OCI-LY7 (cell line): ENCODE results near the gene CASP8AP2.

Experiments used
- EZH2phosphoT487 ChIP-seq: fragments of 200-600 bp; sonication (generic); IDR thresholded peaks from 2 replicates; pipeline ENCODE4 v1.6.1; 2018; ENCODE audit warnings: low read depth, borderline replicate concordance, mild to moderate bottlenecking, mixed run types, antibody characterized with exemption, low read length, moderate library complexity, mixed read lengths
- TF ChIP-seq, protein P1 (sequence below): fragments of 200-600 bp; sonication (generic); conservative IDR thresholded peaks from 2 replicates; pipeline ENCODE4 v1.5.1; 2014; ENCODE audit warnings: mild to moderate bottlenecking, antibody characterized with exemption, low read length, moderate library complexity, mixed read lengths

- TF ChIP-seq, protein P1, sequence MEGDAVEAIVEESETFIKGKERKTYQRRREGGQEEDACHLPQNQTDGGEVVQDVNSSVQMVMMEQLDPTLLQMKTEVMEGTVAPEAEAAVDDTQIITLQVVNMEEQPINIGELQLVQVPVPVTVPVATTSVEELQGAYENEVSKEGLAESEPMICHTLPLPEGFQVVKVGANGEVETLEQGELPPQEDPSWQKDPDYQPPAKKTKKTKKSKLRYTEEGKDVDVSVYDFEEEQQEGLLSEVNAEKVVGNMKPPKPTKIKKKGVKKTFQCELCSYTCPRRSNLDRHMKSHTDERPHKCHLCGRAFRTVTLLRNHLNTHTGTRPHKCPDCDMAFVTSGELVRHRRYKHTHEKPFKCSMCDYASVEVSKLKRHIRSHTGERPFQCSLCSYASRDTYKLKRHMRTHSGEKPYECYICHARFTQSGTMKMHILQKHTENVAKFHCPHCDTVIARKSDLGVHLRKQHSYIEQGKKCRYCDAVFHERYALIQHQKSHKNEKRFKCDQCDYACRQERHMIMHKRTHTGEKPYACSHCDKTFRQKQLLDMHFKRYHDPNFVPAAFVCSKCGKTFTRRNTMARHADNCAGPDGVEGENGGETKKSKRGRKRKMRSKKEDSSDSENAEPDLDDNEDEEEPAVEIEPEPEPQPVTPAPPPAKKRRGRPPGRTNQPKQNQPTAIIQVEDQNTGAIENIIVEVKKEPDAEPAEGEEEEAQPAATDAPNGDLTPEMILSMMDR = no peak
- TF ChIP-seq EZH2phosphoT487 = no peak
These were observed 47.5 kb upstream of the CASP8AP2 start for GRCh38 chr6:89782222-89782621.
